Endothelial cell of umbilical vein (primary cell): ENCODE results near the gene MEIOSIN. TPM values are rescaled to one million over a fixed set of nuclear protein-coding genes. Genes with fewer than 3 reads are reported as not detected.

Source experiments
- BruUV-seq: library from RNA; stranded (reverse); fragments of 400-500 nt; replicated peaks from 2 replicates; lab custom pipeline; 2021; lab: Mats Ljungman, UMichigan
- CTCF ChIA-PET: fragments of 300-600, 350-600 bp; sonication (Branson Sonifier 250); formaldehyde crosslinking; loops from one replicate; lab custom pipeline; 2021; ENCODE audit warnings: antibody characterized with exemption, inconsistent platforms; lab: Charles Lee
- POLR2A ChIA-PET: fragments of 300-600, 350-600 bp; sonication (Branson Sonifier 250); formaldehyde crosslinking; loops from one replicate; lab custom pipeline; 2021; ENCODE audit warnings: antibody characterized with exemption, inconsistent platforms; lab: Charles Lee
- DNase-seq: peaks from one replicate; pipeline ENCODE4 v3.0.0-alpha.2; 2011; ENCODE audit warnings: low read depth, low spot score
- FAIRE-seq: peaks from 2 replicates; lab custom pipeline; 2011; peaks lifted over from hg19 to GRCh38; lab: Jason Lieb, UNC
- H2AFZ ChIP-seq: 2 replicates; pipeline ENCODE4 v1.6.0; 2012; ENCODE audit warnings: low read depth, low read length, control low read depth, inconsistent platforms
- H3K27ac ChIP-seq: 2 replicates; pipeline ENCODE4 v1.5.1; 2011; ENCODE audit warnings: low read depth, mild to moderate bottlenecking, control low read depth, low read length, moderate library complexity; ENCODE audit not compliant: insufficient read depth
- H3K27me3 ChIP-seq, 2 experiments: 2 replicates each; pipeline versions ENCODE4 v1.6.0 to v1.6.1; 2011; ENCODE audit warnings: low read length in 2 of 2, mixed read lengths in 1 of 2; ENCODE audit not compliant: control insufficient read depth in 2 of 2, insufficient read depth in 2 of 2
- H3K36me3 ChIP-seq, 2 experiments: 2 replicates in 1 of 2; 3 replicates in 1 of 2; pipeline ENCODE4 v1.5.1; 2011; ENCODE audit warnings: low read length in 2 of 2, mild to moderate bottlenecking in 1 of 2, moderate library complexity in 1 of 2; ENCODE audit not compliant: control insufficient read depth in 2 of 2, insufficient read depth in 2 of 2; ENCODE audit errors: extremely low read depth in 1 of 2
- H3K4me1 ChIP-seq: 3 replicates; pipeline ENCODE4 v1.5.1; 2011; ENCODE audit warnings: mild to moderate bottlenecking, low read length; ENCODE audit not compliant: control insufficient read depth, insufficient read depth; ENCODE audit errors: extremely low read depth
- H3K4me2 ChIP-seq: 2 replicates; pipeline ENCODE4 v1.6.1; 2011; ENCODE audit warnings: low read length, control low read depth, mixed read lengths; ENCODE audit not compliant: insufficient read depth
- H3K4me3 ChIP-seq, 3 experiments: fragments of 200-600 bp in 1 of 3; sonication (generic), shearing (Covaris generic) in 1 of 3; replicated peaks in 1 of 3; 2 replicates each; pipeline ENCODE4 v1.5.1; 2011 to 2016; ENCODE audit warnings: control low read depth in 3 of 3, low read length in 3 of 3, mild to moderate bottlenecking in 2 of 3, inconsistent platforms in 1 of 3, low read depth in 1 of 3, moderate library complexity in 1 of 3; ENCODE audit not compliant: insufficient read depth in 1 of 3
- H3K79me2 ChIP-seq: 2 replicates; pipeline ENCODE4 v1.6.0; 2012; ENCODE audit warnings: low read length, inconsistent platforms; ENCODE audit not compliant: control insufficient read depth, insufficient read depth
- H3K9ac ChIP-seq: replicated peaks from 2 replicates; pipeline ENCODE3; 2011; ENCODE audit warnings: low read length, control low read depth; ENCODE audit not compliant: insufficient read depth; ENCODE audit errors: extremely low read depth
- H3K9me1 ChIP-seq: replicated peaks from 3 replicates; pipeline ENCODE4 v1.6.0; 2011; ENCODE audit warnings: mild to moderate bottlenecking, low read length; ENCODE audit not compliant: control insufficient read depth, insufficient read depth; ENCODE audit errors: extremely low read depth
- H3K9me3 ChIP-seq: replicated peaks from 2 replicates; pipeline ENCODE4 v1.5.1; 2012; ENCODE audit warnings: low read length, inconsistent platforms; ENCODE audit not compliant: control insufficient read depth, insufficient read depth
- H4K20me1 ChIP-seq: replicated peaks from 2 replicates; pipeline ENCODE3; 2011; ENCODE audit warnings: mild to moderate bottlenecking, low read length; ENCODE audit not compliant: control insufficient read depth, insufficient read depth; ENCODE audit errors: extremely low read depth
- CTCF ChIP-seq, 2 donors: IDR thresholded peaks; 1 replicate in 1 of 2; 2 replicates in 1 of 2; pipeline ENCODE4 v1.5.1; 2011; ENCODE audit warnings: low read length in 2 of 2, mild to moderate bottlenecking in 2 of 2, moderate library complexity in 2 of 2, control low read depth in 1 of 2, inconsistent platforms in 1 of 2, low read depth in 1 of 2; ENCODE audit not compliant: insufficient read depth in 1 of 2; ENCODE audit errors: extremely low read depth in 1 of 2
- EZH2 ChIP-seq: IDR thresholded peaks from 2 replicates; pipeline ENCODE4 v1.6.1; 2012; ENCODE audit warnings: borderline replicate concordance, low read depth, mild to moderate bottlenecking, moderate library complexity, low read length, inconsistent platforms; ENCODE audit not compliant: severe bottlenecking
- FOS ChIP-seq: IDR thresholded peaks from 2 replicates; pipeline ENCODE4 v1.6.1; 2011; ENCODE audit warnings: mild to moderate bottlenecking, low read length, moderate library complexity, borderline replicate concordance; ENCODE audit not compliant: insufficient read depth
- GATA2 ChIP-seq: IDR thresholded peaks from 2 replicates; pipeline ENCODE4 v1.7.0; 2011; ENCODE audit warnings: low read depth, mild to moderate bottlenecking, moderate library complexity, mixed read lengths, low read length; ENCODE audit not compliant: insufficient read length, insufficient read depth
- JUN ChIP-seq: IDR thresholded peaks from 2 replicates; pipeline ENCODE4 v1.6.1; 2011; ENCODE audit warnings: borderline replicate concordance, low read depth; ENCODE audit not compliant: insufficient read length, insufficient read depth
- MAX ChIP-seq: IDR thresholded peaks from 2 replicates; pipeline ENCODE4 v1.6.1; 2011; ENCODE audit not compliant: insufficient read depth, insufficient read length
- MYC ChIP-seq: IDR thresholded peaks from one replicate; pipeline ENCODE4 v1.6.1; 2011; ENCODE audit warnings: mild to moderate bottlenecking, low read depth, low read length
- POLR2A ChIP-seq: IDR thresholded peaks from 2 replicates; pipeline ENCODE4 v1.6.1; 2012; ENCODE audit warnings: low read depth, mild to moderate bottlenecking, control low read depth, low read length
- POLR2AphosphoS5 ChIP-seq: IDR thresholded peaks from 2 replicates; pipeline ENCODE4 v1.6.1; 2012; ENCODE audit warnings: low read depth, mild to moderate bottlenecking, control low read depth, low read length, moderate library complexity; ENCODE audit not compliant: insufficient read depth
- dilution Hi-C: fragments of 300-500 bp; cut with MboI; formaldehyde crosslinking; loops from one replicate; pipeline ENCODE4 v1.15.0; 2019; ENCODE audit warnings: low sequenced_read_pairs; ENCODE audit not compliant: extremely low pct_ligation_motif_present
- intact Hi-C: fragments of 100-400 bp; cut with micrococcal nuclease; formaldehyde crosslinking; loops from one replicate; pipeline ENCODE4 v1.10.0; 2022
- polyA plus RNA-seq, 4 experiments: library from polyadenylated mRNA; depleted of rRNA in 3 of 4; stranded (reverse) in 3 of 4; unstranded in 1 of 4; fragments of >200 nt; gene quantifications; 2 replicates each; pipeline versions ENCODE4 v1.2.1 to v1.2.3, GENCODE V29; 2011 to 2012; ENCODE audit warnings: missing spikeins in 1 of 4
- total RNA-seq: library from RNA; stranded (reverse); gene quantifications from 2 replicates; pipeline ENCODE4 v1.2.3, GENCODE V29; 2021

Gene MEIOSIN
- total and polyA plus RNA-seq, 2 donors (not counting 3 experiments of a cell fraction or from before 2014, with no cell fraction given), result not detected

GRCh38 chr19:45705115-45705514 is 28.1 kb upstream of the MEIOSIN start:
- FAIRE-seq, result no peak
- H3K9ac ChIP-seq, result no peak overlapping the region
- no peak overlapping the region for H3K4me3 ChIP-seq
- no peak overlapping the region for H2AFZ ChIP-seq
- H3K36me3 ChIP-seq, result peaks cover 0 to 3% of the 10 kb centered on the region in 2 experiments
- H3K27ac ChIP-seq, result no peak overlapping the region
- no peak overlapping the region for H3K4me2 ChIP-seq
- dilution Hi-C loops (no loop called here), intact Hi-C loops (no loop called here)
- no peaks in the 10 kb centered on the region for H4K20me1 ChIP-seq
- no peaks in the 10 kb centered on the region for H3K79me2 ChIP-seq
- H3K9me3 ChIP-seq, result no peaks in the 10 kb centered on the region
- CTCF ChIA-PET, result interaction anchor here (1.4 to 1.8 kb wide), 2 partner anchors 12 kb away, joined by 3 to 7 read pairs; partner anchors contain the start of gene QPCTL
- DNase-seq, result no peak
- no TSS peak for BruUV-seq
- H3K27me3 ChIP-seq, result no peaks in the 10 kb centered on the region
- H3K9me1 ChIP-seq, result no peaks in the 10 kb centered on the region
- no peaks in the 10 kb centered on the region for H3K4me1 ChIP-seq
- TF ChIP-seq EZH2 (no peak), JUN (no peak), CTCF (IDR thresholded peaks at IDR 0.05; ENCODE audit: extremely low read depth in 1 of 2, insufficient read depth in 1 of 2, low read depth in 1 of 2, low read length in 2 of 2) (no peak), GATA2 (no peak), MAX (no peak), POLR2AphosphoS5 (no peak), POLR2A (no peak), FOS (no peak), MYC (no peak)
- POLR2A ChIA-PET, result interaction anchor here (0.5 kb wide), 1 partner anchor 56 kb away, joined by 3 read pairs; no protein-coding TSS in a partner anchor
